Mesodermal cell (in vitro differentiated cells): ENCODE measurements around the gene PRSS48.
"Not testable (repeated sequence)": the region's sequence is repeated elsewhere in the genome, so short reads cannot be mapped to it uniquely, and the experiment has no call there.

Experiments used
- H3K27ac ChIP-seq: 2 replicates; pipeline ENCODE4 v1.7.0; 2013; ENCODE audit warnings: mild to moderate bottlenecking, low read depth, low read length, moderate library complexity; ENCODE audit not compliant: severe bottlenecking
- H3K36me3 ChIP-seq: 2 replicates; pipeline ENCODE4 v1.7.1; 2013; ENCODE audit warnings: mild to moderate bottlenecking, low read length, moderate library complexity; ENCODE audit not compliant: control insufficient read depth, insufficient read depth
- H3K4me1 ChIP-seq: one replicate; pipeline ENCODE4 v1.7.1; 2013; ENCODE audit warnings: mild to moderate bottlenecking, low read length; ENCODE audit not compliant: insufficient read depth, control insufficient read depth, poor library complexity, severe bottlenecking
- H3K4me3 ChIP-seq: 2 replicates; pipeline ENCODE4 v1.7.0; 2013; ENCODE audit warnings: low read length, control low read depth, mild to moderate bottlenecking; ENCODE audit not compliant: insufficient read depth, poor library complexity, severe bottlenecking; ENCODE audit errors: extremely low read depth
- H3K9me3 ChIP-seq: 2 replicates; pipeline ENCODE4 v1.7.1; 2013; ENCODE audit warnings: mild to moderate bottlenecking, low read length, moderate library complexity; ENCODE audit not compliant: control insufficient read depth
- WGBS, 2 experiments: methylation state at CpG; one replicate each; pipeline ENCODE4 v1.1.5; 2013; ENCODE audit warnings: missing lambda C conversion rate in 2 of 2; ENCODE audit not compliant: insufficient coverage in 2 of 2; 5-methylcytosine and 5-hydroxymethylcytosine counted together

PRSS48 gene

DNA sequence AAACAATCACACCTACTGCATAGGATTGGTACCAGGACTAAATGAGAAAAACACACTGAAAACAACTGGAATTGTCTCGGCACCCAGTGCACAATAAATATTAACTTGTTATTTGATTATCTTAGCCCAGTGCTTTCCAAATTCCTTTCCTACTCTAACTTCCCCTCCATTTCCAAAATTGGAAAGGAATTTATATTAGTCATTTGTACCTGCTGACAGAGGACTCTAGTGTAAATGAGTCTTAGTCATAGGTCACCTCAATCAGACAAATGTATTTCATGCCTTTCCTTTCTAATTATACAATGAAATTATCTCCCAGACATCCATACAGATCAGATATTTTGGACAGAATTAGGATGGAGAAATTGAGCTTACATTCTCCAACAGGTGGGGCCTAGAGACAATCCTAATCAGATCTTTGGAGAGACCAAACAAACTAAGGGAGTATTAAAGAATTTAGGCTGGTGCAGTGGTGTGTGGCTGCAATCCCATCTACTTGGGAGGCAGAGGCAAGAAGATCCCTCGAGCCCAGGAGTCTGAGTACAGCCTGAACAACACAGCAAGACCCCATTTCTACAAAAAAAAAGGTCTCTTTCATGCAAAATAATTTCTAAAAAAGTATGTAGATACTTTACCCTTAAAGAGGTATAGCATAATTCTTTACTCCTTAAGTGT is 38.4 kb downstream of the PRSS48 start:
- no CpG with 5 or more reads among the region's 2 CpGs for WGBS, 2 experiments
- Histone ChIP-seq H3K4me3 (no peak overlapping the region), H3K27ac (no peak overlapping the region), H3K4me1 (peaks cover 10% of the 10 kb centered on the region), H3K9me3 (no peaks in the 10 kb centered on the region), H3K36me3 (no peaks in the 10 kb centered on the region)

DNA sequence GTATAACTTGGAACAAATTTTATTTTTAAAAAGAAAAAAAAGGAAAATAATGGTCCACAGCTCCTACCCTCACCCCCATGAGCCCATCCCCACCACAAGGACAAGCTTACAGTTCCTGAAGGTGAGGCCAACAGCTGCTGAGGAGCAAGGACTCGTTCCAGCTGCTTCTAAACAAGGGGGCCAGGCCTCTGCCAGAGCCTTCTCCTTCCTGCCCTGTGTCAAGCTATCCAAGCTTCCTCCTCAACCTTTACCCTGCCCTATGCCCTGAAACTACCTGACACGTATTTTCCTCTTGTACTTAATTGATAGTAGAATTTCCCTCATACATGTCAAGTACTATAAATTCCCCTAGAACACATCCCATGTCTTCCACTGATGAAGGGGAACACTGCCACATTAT is 39.7 kb downstream of the PRSS48 start:
- Histone ChIP-seq H3K4me1 (peaks cover 10% of the 10 kb centered on the region), H3K4me3 (no peak overlapping the region), H3K9me3 (no peaks in the 10 kb centered on the region), H3K27ac (no peak overlapping the region), H3K36me3 (no peaks in the 10 kb centered on the region)
- WGBS, 2 experiments = 83% methylated on average over 1 of the region's 2 CpGs

DNA sequence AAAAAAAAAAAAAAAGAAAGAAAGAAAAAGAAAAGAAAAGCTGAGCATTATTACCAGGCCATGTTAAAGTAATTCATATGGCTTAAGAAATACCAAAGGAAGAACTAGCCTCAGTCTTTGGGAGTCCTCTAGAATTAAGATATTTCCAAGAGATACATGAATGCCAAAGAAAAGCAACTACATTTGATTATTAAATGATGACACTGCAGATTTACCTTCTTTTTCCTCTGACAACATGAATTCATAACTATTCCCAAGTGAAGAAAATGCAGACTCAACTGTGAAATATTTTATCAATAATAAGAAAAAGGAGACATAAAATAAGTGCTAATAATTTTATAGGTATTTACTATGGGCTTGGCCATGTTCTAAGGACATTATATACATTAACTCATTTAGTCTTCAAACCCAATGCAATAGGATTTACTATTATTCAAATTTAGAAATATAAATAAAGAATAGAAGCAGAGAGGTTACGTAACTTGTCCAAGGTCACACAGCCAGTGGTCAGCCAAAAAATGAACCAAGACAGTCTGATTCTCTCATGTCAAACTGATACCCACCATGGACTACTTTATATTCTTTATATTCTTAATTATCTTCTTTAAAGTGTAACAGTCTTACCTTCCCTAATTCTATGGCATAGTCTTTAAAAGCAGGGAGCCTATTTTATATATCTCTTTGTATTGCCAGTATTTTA is 41.5 kb downstream of the PRSS48 start:
- H3K4me3 ChIP-seq = no peak overlapping the region

DNA sequence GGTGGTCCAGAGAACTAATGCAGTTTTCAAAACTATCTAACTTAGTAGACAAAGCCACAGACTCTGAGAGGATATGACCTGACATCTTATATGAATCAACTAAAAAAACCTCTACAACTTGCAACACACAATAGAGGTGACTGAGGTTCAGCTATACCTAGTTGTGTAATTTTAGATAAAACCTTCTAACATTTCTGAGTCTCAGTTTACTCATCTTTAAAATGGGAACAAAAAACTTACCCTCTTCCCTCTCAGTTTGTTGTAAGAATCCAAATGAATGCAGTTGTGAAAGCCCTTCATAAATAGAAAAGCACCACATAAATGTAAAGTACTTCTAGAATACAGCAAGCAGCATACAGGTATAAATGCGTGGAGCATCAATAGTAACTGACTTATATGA is 42.5 kb downstream of the PRSS48 start:
- WGBS, 2 experiments = no CpG with 5 or more reads among the region's 1 CpG
- H3K4me3 ChIP-seq = no peak overlapping the region
- no peaks in the 10 kb centered on the region for H3K36me3 ChIP-seq

More for the DNA sequence above, 41.5 kb downstream of the PRSS48 start:
- H3K9me3 ChIP-seq = no peaks in the 10 kb centered on the region
- H3K36me3 ChIP-seq = no peaks in the 10 kb centered on the region
- no peak overlapping the region for H3K27ac ChIP-seq
- WGBS, 2 experiments = no CpG with 5 or more reads among the region's 1 CpG
- H3K4me1 ChIP-seq = peaks cover 12% of the 10 kb centered on the region

DNA sequence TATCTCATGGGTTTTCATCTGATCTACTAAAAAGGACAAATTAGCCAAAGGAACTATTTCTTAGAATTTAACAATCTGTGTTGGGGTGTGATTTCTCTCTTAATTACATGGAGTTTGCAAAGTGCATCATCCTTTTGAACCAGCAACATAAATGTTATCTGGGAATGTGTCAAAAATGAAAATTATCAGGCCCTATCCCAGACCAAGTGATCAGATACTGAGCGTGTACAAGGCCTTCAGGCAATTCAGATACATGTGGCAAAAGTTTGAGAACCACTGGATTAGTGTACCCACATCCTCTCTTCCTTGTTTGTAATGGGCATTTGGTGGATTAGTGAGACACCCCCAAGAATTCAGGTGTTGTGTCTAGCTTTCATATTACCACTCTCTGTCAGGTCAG is 44.6 kb downstream of the PRSS48 start:
- H3K36me3 ChIP-seq = no peaks in the 10 kb centered on the region
- no peak overlapping the region for H3K4me3 ChIP-seq
- H3K9me3 ChIP-seq = no peaks in the 10 kb centered on the region
- 100% methylated on average over 1 of the region's 1 CpG; no CpG with 5 or more reads in 1 of the 2 experiments for WGBS, 2 experiments
- H3K4me1 ChIP-seq = peaks cover 5% of the 10 kb centered on the region
- no peak overlapping the region for H3K27ac ChIP-seq

More for the DNA sequence above, 42.5 kb downstream of the PRSS48 start:
- H3K9me3 ChIP-seq = no peaks in the 10 kb centered on the region
- H3K27ac ChIP-seq = no peak overlapping the region
- H3K4me1 ChIP-seq = peaks cover 10% of the 10 kb centered on the region

DNA sequence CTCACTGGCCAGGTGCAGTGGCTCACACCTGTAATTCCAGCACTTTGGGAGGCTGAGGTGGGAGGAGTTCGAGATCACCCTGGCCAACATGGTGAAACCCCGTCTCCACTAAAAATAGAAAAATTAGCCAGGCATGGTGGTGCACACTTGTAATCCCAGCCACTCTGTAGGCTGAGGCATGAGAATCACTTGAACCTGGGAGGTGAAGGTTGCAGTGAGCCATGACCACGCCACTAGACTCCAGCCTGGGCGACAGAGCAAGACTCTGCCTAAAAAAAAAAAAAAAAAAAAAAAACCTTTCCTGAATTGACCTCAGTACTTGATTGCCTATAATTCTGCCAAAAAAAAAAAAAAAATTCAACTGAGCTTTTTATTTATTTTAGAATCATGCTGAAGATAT is 45.2 kb downstream of the PRSS48 start:
- H3K36me3 ChIP-seq, H3K9me3 ChIP-seq, H3K4me3 ChIP-seq, H3K27ac ChIP-seq, H3K4me1 ChIP-seq: not testable (repeated sequence)
- WGBS, 2 experiments = 77% methylated on average over 2 of the region's 4 CpGs; no CpG with 5 or more reads in 1 of the 2 experiments

DNA sequence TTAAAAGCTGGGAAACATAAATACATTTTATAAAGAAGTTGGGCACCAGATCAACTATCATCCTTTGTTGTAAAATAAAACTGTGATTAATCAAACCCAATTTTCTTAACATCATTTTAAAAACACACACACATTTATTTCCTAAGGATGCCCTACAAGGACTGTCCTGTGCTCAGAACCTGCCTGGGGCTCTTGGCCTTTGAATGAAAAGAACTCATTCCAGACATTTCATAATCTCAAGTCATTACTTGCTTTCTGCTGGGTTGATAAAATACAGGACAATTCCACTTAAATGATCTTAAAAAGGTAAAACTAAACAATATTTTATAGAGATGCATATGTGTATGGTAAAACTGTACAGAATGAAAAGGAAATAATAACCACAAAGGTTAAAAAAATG is 45.6 kb downstream of the PRSS48 start:
- no peaks in the 10 kb centered on the region for H3K9me3 ChIP-seq
- H3K4me3 ChIP-seq = no peak overlapping the region
- H3K4me1 ChIP-seq = peaks cover 5% of the 10 kb centered on the region
- no peaks in the 10 kb centered on the region for H3K36me3 ChIP-seq
- no peak overlapping the region for H3K27ac ChIP-seq

DNA sequence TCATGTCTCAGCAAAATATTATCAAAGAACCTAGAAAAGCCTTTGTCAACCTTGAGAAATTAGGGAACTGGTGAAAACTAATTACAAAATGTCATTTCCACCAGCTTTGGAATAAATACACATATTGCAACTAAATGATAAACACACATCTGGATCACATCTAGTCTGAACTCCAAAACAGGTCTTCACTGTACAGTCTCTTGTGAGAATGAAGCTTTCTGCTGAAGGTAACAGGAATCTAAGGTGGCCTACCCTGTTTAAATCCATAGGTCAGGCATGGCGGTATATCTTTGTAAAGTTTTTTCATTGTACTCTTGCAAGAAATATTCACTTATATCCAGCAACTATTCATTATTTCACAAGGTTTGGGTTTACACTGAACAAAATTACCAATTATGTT is 46.7 kb downstream of the PRSS48 start:
- H3K9me3 ChIP-seq = no peaks in the 10 kb centered on the region
- 40% methylated on average over 1 of the region's 1 CpG; no CpG with 5 or more reads in 1 of the 2 experiments for whole genome bisulfite sequencing, 2 experiments
- H3K27ac ChIP-seq = no peak overlapping the region

GRCh38 chr4:151324124-151324751 is 47.3 kb downstream of the PRSS48 start:
- H3K4me1 ChIP-seq = peaks cover 5% of the 10 kb centered on the region
- no peaks in the 10 kb centered on the region for H3K36me3 ChIP-seq
- 0 to 4% methylated on average over 4 of the region's 12 CpGs for WGBS, 2 experiments
- peak overlapping the region; percentile 92 for H3K27ac ChIP-seq
- no peaks in the 10 kb centered on the region for H3K9me3 ChIP-seq
- peak overlapping the region; percentile 65 for H3K4me3 ChIP-seq

More for the DNA sequence above, 46.7 kb downstream of the PRSS48 start:
- H3K36me3 ChIP-seq = no peaks in the 10 kb centered on the region
- peaks cover 5% of the 10 kb centered on the region for H3K4me1 ChIP-seq
- H3K4me3 ChIP-seq = peak overlapping the region; percentile 65

DNA sequence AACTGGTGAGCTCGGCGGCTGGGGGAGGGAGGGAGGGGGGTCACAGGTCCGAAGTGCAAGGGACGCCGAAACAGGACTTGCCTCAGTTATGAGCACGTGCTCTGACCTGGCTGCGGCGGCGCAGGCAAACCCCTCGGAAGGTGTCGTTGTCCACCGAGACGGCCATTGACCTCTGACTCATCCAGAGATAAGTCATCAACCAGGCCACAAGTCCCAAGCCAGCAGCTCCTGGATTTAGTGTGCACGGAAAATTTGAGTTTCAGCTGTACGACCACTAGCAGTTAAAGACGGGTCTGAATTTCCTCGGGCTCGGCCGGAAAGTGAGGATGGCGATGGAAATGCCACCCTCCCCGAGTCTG is 47.8 kb downstream of the PRSS48 start:
- Histone ChIP-seq H3K36me3 (no peaks in the 10 kb centered on the region), H3K9me3 (no peaks in the 10 kb centered on the region), H3K4me1 (peaks cover 5% of the 10 kb centered on the region), H3K27ac (peak overlapping the region; percentile 92), H3K4me3 (peak overlapping the region; percentile 65)
- 0% methylated on average over 17 to 20 of the region's 21 CpGs for WGBS, 2 experiments
